Neuronal stem cell (in vitro differentiated cells): ENCODE results near the gene CRTC2.

ENCODE experiments used
- DNase-seq: peaks from one replicate; pipeline ENCODE4 v3.0.0-alpha.2; 2013; ENCODE audit warnings: low spot score
- H2AFZ ChIP-seq: one replicate; pipeline ENCODE4 v1.6.1; 2013; ENCODE audit warnings: mild to moderate bottlenecking, low read length, inconsistent platforms
- H2AK5ac ChIP-seq: 2 replicates; pipeline ENCODE4 v1.6.1; 2013; ENCODE audit warnings: low read depth, mild to moderate bottlenecking, inconsistent platforms, low read length, moderate library complexity, mixed read lengths
- H2BK120ac ChIP-seq: 2 replicates; pipeline ENCODE4 v1.6.1; 2013; ENCODE audit warnings: low read depth, mild to moderate bottlenecking, inconsistent platforms, low read length, moderate library complexity, mixed read lengths
- H2BK12ac ChIP-seq: one replicate; pipeline ENCODE4 v1.6.1; 2013; ENCODE audit warnings: low read length, inconsistent platforms
- H2BK15ac ChIP-seq: 2 replicates; pipeline ENCODE4 v1.6.1; 2013; ENCODE audit warnings: mild to moderate bottlenecking, low read length, inconsistent platforms, mixed read lengths
- H2BK5ac ChIP-seq: one replicate; pipeline ENCODE4 v1.6.1; 2013; ENCODE audit warnings: inconsistent platforms, mild to moderate bottlenecking, low read length, moderate library complexity
- H3K14ac ChIP-seq: one replicate; pipeline ENCODE4 v1.6.1; 2013; ENCODE audit warnings: low read length, inconsistent platforms
- H3K18ac ChIP-seq: 2 replicates; pipeline ENCODE4 v1.6.1; 2013; ENCODE audit warnings: low read length, inconsistent platforms
- H3K23ac ChIP-seq: 2 replicates; pipeline ENCODE4 v1.6.1; 2013; ENCODE audit warnings: low read depth, mild to moderate bottlenecking, mixed read lengths, low read length, inconsistent platforms; ENCODE audit not compliant: poor library complexity
- H3K27ac ChIP-seq: replicated peaks from 3 replicates; pipeline ENCODE4 v1.5.1; 2013; ENCODE audit warnings: low read length, inconsistent platforms
- H3K27me3 ChIP-seq, 3 experiments: 2 replicates each; pipeline ENCODE4 v1.6.1; 2013; ENCODE audit warnings: low read length in 3 of 3, mild to moderate bottlenecking in 2 of 3, inconsistent platforms in 1 of 3, low read depth in 1 of 3, mixed read lengths in 1 of 3, moderate library complexity in 1 of 3; ENCODE audit not compliant: control insufficient read depth in 3 of 3, insufficient read depth in 3 of 3
- H3K36me3 ChIP-seq, 2 donors: replicated peaks in 1 of 2; 2 replicates each; pipeline ENCODE4 v1.6.1; 2013; ENCODE audit warnings: low read length in 2 of 2; ENCODE audit not compliant: control insufficient read depth in 2 of 2, insufficient read depth in 2 of 2
- H3K4ac ChIP-seq: 2 replicates; pipeline ENCODE4 v1.6.1; 2013; ENCODE audit warnings: inconsistent platforms, mild to moderate bottlenecking, low read length, moderate library complexity
- H3K4me1 ChIP-seq, 2 donors: 1 replicate in 1 of 2; 2 replicates in 1 of 2; pipeline ENCODE4 v1.6.1; 2013; ENCODE audit warnings: low read length in 2 of 2, low read depth in 1 of 2; ENCODE audit not compliant: control insufficient read depth in 2 of 2, insufficient read depth in 1 of 2
- H3K4me2 ChIP-seq: one replicate; pipeline ENCODE4 v1.6.1; 2013; ENCODE audit warnings: mild to moderate bottlenecking, low read length, inconsistent platforms; ENCODE audit not compliant: insufficient read depth, poor library complexity, severe bottlenecking
- H3K4me3 ChIP-seq, 2 donors: 2 replicates each; pipeline ENCODE4 v1.5.1; 2013; ENCODE audit warnings: low read length in 2 of 2, mild to moderate bottlenecking in 2 of 2, inconsistent platforms in 1 of 2, moderate library complexity in 1 of 2
- H3K79me1 ChIP-seq: one replicate; pipeline ENCODE4 v1.6.1; 2013; ENCODE audit warnings: low read depth, mild to moderate bottlenecking, inconsistent platforms, low read length, moderate library complexity
- H3K9ac ChIP-seq: one replicate; pipeline ENCODE4 v1.6.1; 2013; ENCODE audit warnings: mild to moderate bottlenecking, low read depth, low read length, inconsistent platforms; ENCODE audit not compliant: poor library complexity
- H3K9me3 ChIP-seq, 2 donors: replicated peaks in 1 of 2; 2 replicates each; pipeline versions ENCODE3 to v1.6.1; 2013; ENCODE audit warnings: low read length in 2 of 2, mild to moderate bottlenecking in 2 of 2, inconsistent platforms in 1 of 2, low read depth in 1 of 2, mixed read lengths in 1 of 2, moderate library complexity in 1 of 2; ENCODE audit not compliant: control insufficient read depth in 2 of 2, insufficient read depth in 1 of 2
- H4K8ac ChIP-seq: one replicate; pipeline ENCODE4 v1.6.1; 2013; ENCODE audit warnings: low read depth, mild to moderate bottlenecking, inconsistent platforms, low read length, moderate library complexity
- H4K91ac ChIP-seq: one replicate; pipeline ENCODE4 v1.6.1; 2013; ENCODE audit warnings: low read length, low read depth, mild to moderate bottlenecking, inconsistent platforms; ENCODE audit not compliant: poor library complexity
- WGBS, 2 donors: extraction: QIAGEN DNeasy Blood & Tissue Kit; methylation state at CpG; one replicate each; pipeline ENCODE4 v1.1.7; 2013; ENCODE audit warnings: missing lambda C conversion rate in 2 of 2, mixed read lengths in 1 of 2; ENCODE audit not compliant: insufficient read length in 2 of 2, insufficient replicate concordance in 1 of 2; ENCODE audit errors: extremely low coverage in 2 of 2; 5-methylcytosine and 5-hydroxymethylcytosine counted together

The CRTC2 gene

GRCh38 chr1:153933955-153934354 is 24.5 kb downstream of the CRTC2 start:
- no peak overlapping the region for H2BK15ac ChIP-seq
- H3K4me2 ChIP-seq = no peak overlapping the region
- H2BK5ac ChIP-seq = no peak overlapping the region
- H2BK12ac ChIP-seq = no peak overlapping the region
- DNase-seq = no peak
- no peaks in the 10 kb centered on the region for H3K9me3 ChIP-seq
- H3K9ac ChIP-seq = no peak overlapping the region
- no peak overlapping the region for H3K27ac ChIP-seq
- H4K8ac ChIP-seq = no peak overlapping the region
- H3K4me1 ChIP-seq = no peaks in the 10 kb centered on the region
- no peak overlapping the region for H3K4me3 ChIP-seq
- no peaks in the 10 kb centered on the region for H3K79me1 ChIP-seq
- H3K14ac ChIP-seq = no peak overlapping the region
- H2BK120ac ChIP-seq = no peak overlapping the region
- no peaks in the 10 kb centered on the region for H3K27me3 ChIP-seq
- H3K18ac ChIP-seq = no peak overlapping the region
- H3K4ac ChIP-seq = no peak overlapping the region
- H3K23ac ChIP-seq = no peak overlapping the region
- no CpG with 5 or more reads among the region's 11 CpGs for WGBS, 2 donors
- peaks cover 14 to 86% of the 10 kb centered on the region in 2 donors for H3K36me3 ChIP-seq
- H4K91ac ChIP-seq = no peak overlapping the region
- H2AK5ac ChIP-seq = no peak overlapping the region
- H2AFZ ChIP-seq = no peak overlapping the region

GRCh38 chr1:153933430-153933829 is 25.0 kb downstream of the CRTC2 start:
- Histone ChIP-seq H3K4me3 (no peak overlapping the region), H3K36me3 (peaks cover 14 to 81% of the 10 kb centered on the region in 2 donors), H3K23ac (no peak overlapping the region), H3K4me2 (no peak overlapping the region), H2AK5ac (no peak overlapping the region), H3K79me1 (no peaks in the 10 kb centered on the region), H3K27me3 (no peaks in the 10 kb centered on the region), H2BK15ac (no peak overlapping the region), H4K8ac (no peak overlapping the region), H3K18ac (no peak overlapping the region), H2BK120ac (no peak overlapping the region), H2BK12ac (no peak overlapping the region), H3K9ac (peak overlapping the region; percentile 21), H4K91ac (no peak overlapping the region), H3K4ac (no peak overlapping the region), H2AFZ (no peak overlapping the region), H3K9me3 (no peaks in the 10 kb centered on the region), H3K27ac (no peak overlapping the region), H3K4me1 (no peaks in the 10 kb centered on the region), H3K14ac (no peak overlapping the region), H2BK5ac (no peak overlapping the region)
- DNase-seq = no peak
- no CpG with 5 or more reads among the region's 14 CpGs for WGBS, 2 donors

- no CpG with 5 or more reads among the region's 18 CpGs for WGBS, 2 donors
- Histone ChIP-seq H3K36me3 (peaks cover 13 to 76% of the 10 kb centered on the region in 2 donors), H2BK12ac (peak overlapping the region; percentile 58)
Observed at GRCh38 chr1:153932156-153933131, 26.0 kb downstream of the CRTC2 start.

More at GRCh38 chr1:153932156-153933131, 26.0 kb downstream of the CRTC2 start:
- H4K8ac ChIP-seq = no peak overlapping the region
- H3K4me2 ChIP-seq = no peak overlapping the region
- no peaks in the 10 kb centered on the region for H3K27me3 ChIP-seq
- no peak overlapping the region for H2BK120ac ChIP-seq
- H3K9me3 ChIP-seq = no peaks in the 10 kb centered on the region
- H2AFZ ChIP-seq = no peak overlapping the region
- H3K4ac ChIP-seq = no peak overlapping the region
- H3K79me1 ChIP-seq = no peaks in the 10 kb centered on the region
- no peak overlapping the region for H3K27ac ChIP-seq
- no peak for DNase-seq
- H2AK5ac ChIP-seq = no peak overlapping the region
- H3K18ac ChIP-seq = peak overlapping the region; percentile 38
- no peaks in the 10 kb centered on the region for H3K4me1 ChIP-seq
- peak overlapping the region; percentile 21 for H3K9ac ChIP-seq
- no peak overlapping the region for H2BK5ac ChIP-seq
- H2BK15ac ChIP-seq = no peak overlapping the region
- peak overlapping the region; percentile 91 for H3K23ac ChIP-seq
- H4K91ac ChIP-seq = no peak overlapping the region
- peak overlapping the region in 1 of 2 donors; percentile 12 for H3K4me3 ChIP-seq
- H3K14ac ChIP-seq = peak overlapping the region; percentile 71
